ENCODE results near the gene ZNF385B.

The ZNF385B gene

DNA sequence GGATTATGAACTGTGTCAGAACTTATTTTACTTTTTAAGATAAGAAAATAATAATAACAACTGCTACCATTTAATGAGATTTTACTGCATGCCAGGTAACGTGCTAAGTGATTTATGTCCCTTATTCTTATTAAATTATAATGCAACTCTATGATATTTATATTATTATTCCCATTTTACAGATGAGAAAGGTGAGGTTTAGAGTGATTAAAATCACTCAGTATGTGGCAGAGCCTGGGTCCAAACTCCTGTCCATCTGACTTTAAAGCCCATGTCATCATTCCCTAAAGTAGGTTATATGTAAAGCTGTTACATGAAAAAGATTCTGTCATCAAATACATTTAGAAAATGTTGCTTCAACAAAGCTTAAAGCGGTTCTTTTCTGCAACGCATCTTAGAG lies 308.0 kb downstream of the ZNF385B start:
- TF ChIP-seq TAF1 (IDR thresholded peaks at IDR 0.05; ENCODE audit: borderline replicate concordance, insufficient read depth, low read length) (no peak), REST (IDR thresholded peaks at IDR 0.05; ENCODE audit: insufficient read depth in 1 of 2, low read depth in 2 of 2, low read length in 2 of 2) (no peak), POLR2AphosphoS5 (IDR thresholded peaks at IDR 0.05; ENCODE audit: low read depth, low read length) (no peak), FOXP2 (optimal IDR thresholded peaks at IDR 0.05; ENCODE audit: borderline replicate concordance, extremely low read depth, extremely low read length, insufficient read depth) (no peak), SIN3A (IDR thresholded peaks at IDR 0.05; ENCODE audit: borderline replicate concordance, insufficient read depth, low read length) (no peak)

- TF ChIP-seq TAF1 (IDR thresholded peaks at IDR 0.05; ENCODE audit: borderline replicate concordance, insufficient read depth, low read length) (no peak), SIN3A (IDR thresholded peaks at IDR 0.05; ENCODE audit: borderline replicate concordance, insufficient read depth, low read length) (no peak), REST (IDR thresholded peaks at IDR 0.05; ENCODE audit: insufficient read depth in 1 of 2, low read depth in 2 of 2, low read length in 2 of 2) (no peak), FOXP2 (optimal IDR thresholded peaks at IDR 0.05; ENCODE audit: borderline replicate concordance, extremely low read depth, extremely low read length, insufficient read depth) (no peak), POLR2AphosphoS5 (IDR thresholded peaks at IDR 0.05; ENCODE audit: low read depth, low read length) (no peak)
Measured at GRCh38 chr2:179551539-179552045, 309.8 kb downstream of the ZNF385B start.

DNA sequence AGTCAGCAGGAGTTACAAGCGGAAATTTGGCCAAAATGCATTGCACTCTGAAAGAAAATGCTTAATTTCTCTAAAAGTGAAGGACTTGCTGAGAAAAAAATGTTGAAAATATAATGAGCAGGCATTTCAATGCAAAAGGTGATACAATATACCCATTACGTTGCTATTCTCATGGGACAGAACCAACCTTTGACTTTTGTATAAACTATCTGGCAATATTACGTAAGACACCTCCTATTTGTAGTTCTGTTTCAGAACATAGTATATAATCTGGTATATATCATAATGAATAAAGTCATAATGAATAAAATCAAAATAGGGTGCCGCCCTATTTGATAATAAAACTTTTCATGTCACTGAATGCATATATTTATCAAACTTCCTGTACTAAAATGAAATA lies 310.6 kb downstream of the ZNF385B start:
- TF ChIP-seq TAF1 (IDR thresholded peaks at IDR 0.05; ENCODE audit: borderline replicate concordance, insufficient read depth, low read length) (no peak), FOXP2 (optimal IDR thresholded peaks at IDR 0.05; ENCODE audit: borderline replicate concordance, extremely low read depth, extremely low read length, insufficient read depth) (no peak), REST (IDR thresholded peaks at IDR 0.05; ENCODE audit: insufficient read depth in 1 of 2, low read depth in 2 of 2, low read length in 2 of 2) (no peak), POLR2AphosphoS5 (IDR thresholded peaks at IDR 0.05; ENCODE audit: low read depth, low read length) (no peak), SIN3A (IDR thresholded peaks at IDR 0.05; ENCODE audit: borderline replicate concordance, insufficient read depth, low read length) (no peak)

DNA sequence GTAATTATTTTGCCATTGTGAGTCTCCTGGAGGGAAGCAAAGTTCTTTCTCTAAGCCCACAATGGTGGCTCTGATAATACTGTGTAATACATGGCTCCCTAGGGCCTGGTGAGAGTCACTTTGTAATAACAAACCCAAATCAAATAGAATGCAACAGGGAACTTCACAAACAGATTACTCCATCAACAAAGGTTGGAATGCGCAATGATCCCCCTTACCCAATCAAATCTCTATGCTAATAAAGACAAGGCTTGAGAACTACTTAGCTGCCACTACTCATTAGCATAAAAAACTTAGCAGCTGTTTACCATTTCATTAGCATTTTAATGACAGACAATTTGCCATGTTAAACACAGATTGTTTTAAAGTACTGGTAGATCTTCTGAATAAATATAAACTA lies 311.2 kb downstream of the ZNF385B start:
- TF ChIP-seq POLR2AphosphoS5 (IDR thresholded peaks at IDR 0.05; ENCODE audit: low read depth, low read length), result no peak
- no peak for TF ChIP-seq REST (IDR thresholded peaks at IDR 0.05; ENCODE audit: insufficient read depth in 1 of 2, low read depth in 2 of 2, low read length in 2 of 2)

DNA sequence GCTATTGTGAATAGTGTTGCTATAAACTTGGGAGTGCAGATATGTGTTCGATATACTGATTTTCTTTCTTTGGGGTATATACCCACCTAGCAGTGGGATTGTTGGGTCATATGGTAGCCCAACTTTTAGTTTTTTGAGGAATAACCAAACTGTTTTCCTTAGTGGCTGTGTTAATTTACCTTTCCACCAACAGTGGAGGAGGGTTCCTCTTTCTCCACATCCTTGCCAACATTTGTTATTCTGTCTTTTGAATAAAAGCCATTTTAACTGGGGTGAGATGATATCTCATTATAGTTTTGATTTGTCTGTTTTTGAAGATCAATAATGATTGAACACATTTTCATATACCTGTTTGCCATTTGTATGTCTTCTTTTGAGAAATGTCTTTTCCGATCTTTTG lies 314.8 kb downstream of the ZNF385B start:
- TF ChIP-seq POLR2AphosphoS5 (IDR thresholded peaks at IDR 0.05; ENCODE audit: low read depth, low read length) (no peak), TAF1 (IDR thresholded peaks at IDR 0.05; ENCODE audit: borderline replicate concordance, insufficient read depth, low read length) (no peak), FOXP2 (optimal IDR thresholded peaks at IDR 0.05; ENCODE audit: borderline replicate concordance, extremely low read depth, extremely low read length, insufficient read depth) (no peak), SIN3A (IDR thresholded peaks at IDR 0.05; ENCODE audit: borderline replicate concordance, insufficient read depth, low read length) (no peak)
